SIG-M5 treated with dmso at 0.1 percent for 504 hours (cell line): ENCODE measurements around the gene MSI2.

Experiments used
- DNase-seq: peaks from one replicate; lab custom pipeline; 2025; ENCODE audit not compliant: unreplicated experiment; lab: John Stamatoyannopoulos, UW

The MSI2 gene

DNA sequence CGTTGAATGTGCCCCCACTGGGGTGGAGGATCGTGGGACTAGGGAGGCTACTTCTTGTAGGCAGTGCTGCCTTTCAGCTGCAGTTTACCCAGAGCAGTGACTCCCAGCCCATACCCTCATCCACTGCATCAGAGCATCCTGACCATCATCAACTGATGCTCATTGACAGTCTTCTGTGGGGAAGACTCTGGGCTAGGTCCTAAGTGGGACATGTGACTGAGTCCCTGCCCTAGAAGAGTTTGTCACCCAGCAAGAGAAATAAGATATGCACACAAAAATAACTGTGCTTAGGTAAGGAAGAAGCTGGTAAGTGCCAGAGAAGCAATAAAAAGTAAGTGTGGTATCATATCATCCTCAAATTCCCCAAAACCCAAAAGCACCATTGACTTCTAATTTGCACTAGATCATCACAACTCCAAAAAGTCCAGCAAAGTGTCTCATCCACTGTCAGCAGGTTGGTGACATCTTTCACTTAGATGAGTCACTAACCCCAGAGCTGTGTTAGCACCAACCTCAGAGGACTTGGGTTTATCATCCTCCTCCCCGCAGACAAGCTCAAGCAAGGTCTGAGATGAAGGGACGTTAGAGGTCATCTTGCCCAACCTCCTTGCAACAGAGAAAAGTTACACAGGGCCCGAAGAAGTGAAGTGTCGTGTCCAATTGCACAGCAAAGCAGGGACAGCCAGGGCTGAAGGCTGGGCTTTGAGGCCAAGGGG, 389.8 kb downstream of the MSI2 start:
- DNase-seq = peak; percentile 73

DNA sequence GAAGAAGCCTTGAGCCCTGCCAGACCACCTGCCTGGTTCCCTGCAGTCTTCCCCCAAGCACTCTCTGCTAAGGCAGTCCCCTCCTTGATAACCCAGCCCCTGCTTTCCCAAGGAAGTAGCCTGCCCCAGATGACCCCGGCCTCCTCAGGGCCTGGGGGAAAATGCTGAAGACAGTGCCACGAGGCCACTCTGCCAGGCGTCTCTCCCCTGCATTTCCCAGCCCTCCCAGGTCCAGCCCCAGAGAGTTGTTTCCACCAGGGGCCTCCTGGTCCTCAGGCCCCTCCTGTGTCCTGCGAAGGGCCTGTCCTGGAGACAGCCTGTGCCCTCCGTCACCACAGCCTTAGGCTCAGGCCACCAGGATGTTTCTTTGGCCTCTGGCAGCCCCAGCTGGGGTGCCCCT, 392.4 kb downstream of the MSI2 start:
- DNase-seq = no peak

DNA sequence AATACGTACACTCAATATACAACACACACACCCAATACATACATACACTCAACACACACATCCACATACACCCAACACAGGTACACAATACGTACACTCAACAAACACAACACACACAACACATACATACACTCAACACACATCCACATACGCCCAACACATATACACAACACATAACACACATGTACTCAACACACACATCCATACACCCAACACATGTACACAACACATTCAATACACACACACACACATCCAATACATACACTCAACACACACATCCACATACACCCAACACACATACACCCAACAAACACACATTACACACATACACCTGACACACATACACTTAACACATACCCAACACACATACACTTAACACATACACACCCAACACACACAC, 392.9 kb downstream of the MSI2 start:
- no peak for DNase-seq

DNA sequence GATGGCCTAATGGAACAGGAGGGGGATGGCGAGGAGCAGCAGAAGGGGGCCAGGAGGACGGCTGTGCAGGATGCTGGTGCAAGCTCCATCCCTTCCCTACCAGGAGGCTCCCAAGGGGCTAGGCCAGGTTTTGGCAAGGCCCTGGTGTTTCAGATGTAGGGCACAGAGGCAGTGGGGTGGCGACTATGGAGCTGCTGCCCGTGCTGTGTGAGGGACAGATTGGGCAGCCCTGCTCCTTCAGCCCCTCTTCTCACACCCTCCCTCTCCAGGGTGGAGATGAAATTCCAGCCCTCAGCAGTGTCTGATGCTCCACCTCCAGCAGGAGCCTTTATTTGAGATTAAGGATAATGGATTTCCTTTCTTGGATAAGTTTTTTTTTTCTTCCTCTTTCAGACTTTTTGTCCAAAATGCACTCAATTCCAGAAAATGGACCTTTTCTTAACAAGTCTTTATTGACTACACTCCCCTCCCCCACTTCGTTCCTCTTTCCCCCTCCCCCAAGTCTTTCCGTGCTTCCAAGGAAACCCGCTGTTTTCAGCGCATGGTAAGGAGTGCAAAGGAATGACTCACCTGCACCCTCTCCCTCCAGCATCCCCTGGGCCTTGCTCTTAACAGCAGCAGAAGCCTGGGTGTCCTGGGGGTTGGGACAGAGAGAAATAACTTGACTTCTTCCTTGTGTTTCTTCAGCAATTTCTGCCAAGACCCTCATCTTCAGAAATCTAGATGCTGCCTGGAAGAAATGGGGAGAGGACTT, 393.6 kb downstream of the MSI2 start:
- no peak for DNase-seq

DNA sequence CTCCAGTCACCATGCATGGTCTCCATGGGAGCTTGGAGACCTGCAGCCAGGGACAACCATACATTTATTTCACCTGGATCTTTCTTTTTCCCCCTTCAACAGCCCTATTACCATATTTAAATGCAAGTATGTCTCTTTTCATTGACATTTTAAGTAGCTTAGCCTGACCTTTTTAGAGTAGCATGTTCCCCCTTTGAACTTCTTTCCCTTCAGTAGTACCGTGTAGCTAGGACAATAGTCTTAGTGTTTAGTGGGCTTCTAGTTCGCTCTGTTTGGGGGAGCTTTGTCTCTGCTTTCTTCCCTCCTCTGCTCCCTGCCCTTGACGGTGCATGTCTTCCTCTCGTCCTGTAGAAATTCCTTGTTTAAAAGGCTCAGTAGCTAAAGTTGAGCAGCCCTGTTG, 394.2 kb downstream of the MSI2 start:
- DNase-seq = no peak

DNA sequence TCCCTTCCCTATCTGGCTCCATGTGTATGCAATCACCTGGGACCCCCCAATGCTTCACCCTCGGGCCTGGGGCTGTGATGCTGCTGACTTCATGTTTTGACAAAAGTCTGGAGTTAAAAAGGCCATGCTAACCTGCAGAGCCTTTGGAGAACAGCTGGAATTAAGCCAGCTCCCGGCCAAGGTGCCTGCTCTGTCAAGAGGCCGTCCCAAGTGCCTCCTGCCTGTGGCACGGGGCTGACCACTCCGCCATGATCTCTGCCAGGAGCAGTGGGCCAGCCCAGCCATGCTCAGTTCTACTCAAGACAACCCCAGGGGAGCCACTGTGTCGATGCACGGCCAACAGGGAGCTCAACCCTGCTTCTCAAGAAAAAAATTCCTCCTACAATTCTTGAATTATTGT, 395.1 kb downstream of the MSI2 start:
- no peak for DNase-seq

DNA sequence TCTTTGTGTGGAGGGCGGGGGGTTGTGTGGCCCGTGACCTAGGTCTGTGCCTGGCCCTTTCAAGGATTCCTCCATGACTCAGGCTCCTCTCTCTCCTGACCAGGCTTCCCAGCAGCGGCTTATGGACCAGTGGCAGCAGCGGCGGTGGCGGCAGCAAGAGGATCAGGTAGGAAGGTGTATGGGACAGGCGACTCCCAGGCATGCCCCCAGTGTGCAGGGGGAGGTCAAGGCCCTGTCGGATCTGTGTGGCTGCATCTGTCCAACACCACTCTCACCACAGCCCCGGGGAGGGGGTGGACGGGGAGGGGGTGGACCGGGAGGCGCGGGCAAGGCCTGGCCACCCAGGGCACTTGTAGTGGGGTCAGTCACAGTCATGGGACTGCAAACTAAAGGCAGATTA, 395.7 kb downstream of the MSI2 start:
- DNase-seq = no peak

DNA sequence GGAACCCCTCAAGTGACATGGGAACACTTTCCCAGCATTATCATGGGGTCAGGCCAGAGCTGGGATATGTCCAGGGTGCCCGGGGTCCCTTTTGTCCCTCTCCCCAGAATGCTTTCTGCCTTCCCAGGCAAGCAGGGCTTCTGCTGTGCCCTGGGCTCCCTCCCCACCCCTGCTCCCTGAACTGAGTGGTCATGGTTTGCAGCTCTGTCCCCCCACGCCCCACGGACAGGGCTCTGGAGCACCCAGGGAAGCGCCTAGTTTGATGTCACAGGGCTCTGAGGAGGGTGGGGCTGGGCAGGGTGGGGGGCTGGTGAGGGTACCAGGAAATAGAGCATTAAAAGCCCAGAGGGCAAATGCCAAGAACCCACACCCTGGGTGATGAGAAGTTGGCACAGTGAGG, 396.5 kb downstream of the MSI2 start:
- no peak for DNase-seq

DNA sequence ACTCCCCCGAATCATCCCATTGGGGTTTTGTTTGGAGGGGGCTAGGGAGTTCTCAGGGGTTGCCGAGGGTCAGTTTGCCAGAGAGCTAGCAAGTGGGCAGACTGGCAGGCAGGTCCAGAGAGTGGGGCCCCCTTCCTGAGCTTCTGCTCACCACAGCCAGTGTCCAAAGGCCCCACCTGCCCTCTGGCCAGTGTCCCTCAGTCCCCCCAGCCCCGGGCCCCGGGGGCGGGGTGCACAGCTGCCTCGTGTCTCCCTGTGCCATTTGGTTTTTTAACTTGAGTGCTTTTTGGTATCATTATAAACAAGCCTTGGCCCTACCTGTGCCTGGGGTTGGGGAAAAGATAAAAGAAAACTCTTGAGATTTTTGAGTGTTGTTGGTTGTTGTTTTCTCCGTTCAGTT, 397.0 kb downstream of the MSI2 start:
- DNase-seq = no peak

DNA sequence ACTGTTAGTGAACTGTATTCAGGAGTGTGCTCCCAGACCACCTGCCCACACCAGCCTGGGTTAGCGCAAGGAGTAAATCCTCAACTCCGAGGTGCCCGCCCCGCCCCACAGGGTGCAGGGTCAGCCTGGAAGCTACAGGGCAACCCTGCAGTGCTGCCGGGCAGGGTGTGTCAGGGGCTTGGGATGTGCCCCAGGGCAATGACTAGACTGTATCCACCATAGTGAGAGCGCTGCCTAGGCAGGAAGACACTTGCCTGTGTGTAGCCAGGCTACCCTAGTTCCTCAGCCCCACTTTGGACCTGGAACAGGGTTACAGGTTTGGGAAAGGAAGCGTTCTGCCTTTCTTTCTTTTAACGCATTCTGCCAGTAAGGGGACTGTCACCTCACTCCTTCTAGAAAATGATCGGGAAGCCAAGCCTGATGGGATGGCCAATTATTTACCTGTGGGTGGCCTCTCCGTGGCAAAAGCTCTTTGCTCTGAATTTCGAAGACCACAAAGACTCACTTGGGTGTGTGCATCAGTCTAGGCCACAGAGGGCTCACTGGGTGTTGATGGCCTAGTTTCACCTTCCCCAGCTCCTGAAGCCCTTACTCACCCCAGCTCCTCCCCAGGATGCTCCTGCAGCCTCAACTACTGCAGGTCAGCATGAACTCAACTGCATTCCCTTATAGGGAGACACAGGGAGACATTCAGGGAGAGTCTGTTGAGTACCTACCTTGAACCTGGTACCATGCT, 397.9 kb downstream of the MSI2 start:
- no peak for DNase-seq

DNA sequence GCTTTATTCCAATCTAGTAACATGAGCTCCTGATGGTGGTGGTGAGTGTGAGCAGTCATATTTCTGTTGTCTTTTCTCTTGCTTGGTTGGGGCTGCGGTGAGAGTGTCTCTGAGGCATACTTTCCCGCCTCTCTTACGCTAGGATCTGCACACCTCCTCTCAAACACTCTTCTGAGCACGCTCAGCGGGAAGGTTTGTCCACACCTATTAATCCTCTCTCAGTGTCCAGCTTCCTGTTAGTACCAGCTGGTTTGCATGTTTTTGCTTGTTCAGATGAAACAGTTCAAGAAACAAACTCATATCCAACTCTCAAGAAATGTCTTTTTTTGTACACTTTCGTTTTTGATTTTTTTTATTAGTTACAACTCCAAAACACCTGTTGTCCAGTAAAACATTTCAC, 399.2 kb downstream of the MSI2 start:
- DNase-seq = no peak

DNA sequence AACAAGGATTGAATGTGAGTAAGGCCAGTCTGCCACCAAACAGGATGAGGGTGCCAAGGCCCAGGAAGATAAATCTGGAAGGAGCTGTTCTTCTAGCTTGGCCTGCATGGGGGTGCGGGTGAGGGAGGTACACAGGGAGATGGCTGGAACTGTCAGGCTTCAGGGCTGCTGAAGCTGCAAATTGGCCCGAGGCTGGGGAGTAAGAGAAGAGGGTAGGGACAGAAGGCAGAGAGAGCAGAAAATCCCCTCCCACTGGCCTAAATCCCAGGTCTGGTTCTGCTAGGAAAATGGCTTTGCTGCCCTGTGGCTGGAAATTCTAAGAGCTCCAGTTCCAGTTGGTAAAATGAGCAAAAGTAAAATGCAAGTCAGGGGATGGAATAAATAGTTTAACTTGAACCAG, 400.9 kb downstream of the MSI2 start:
- DNase-seq = no peak

DNA sequence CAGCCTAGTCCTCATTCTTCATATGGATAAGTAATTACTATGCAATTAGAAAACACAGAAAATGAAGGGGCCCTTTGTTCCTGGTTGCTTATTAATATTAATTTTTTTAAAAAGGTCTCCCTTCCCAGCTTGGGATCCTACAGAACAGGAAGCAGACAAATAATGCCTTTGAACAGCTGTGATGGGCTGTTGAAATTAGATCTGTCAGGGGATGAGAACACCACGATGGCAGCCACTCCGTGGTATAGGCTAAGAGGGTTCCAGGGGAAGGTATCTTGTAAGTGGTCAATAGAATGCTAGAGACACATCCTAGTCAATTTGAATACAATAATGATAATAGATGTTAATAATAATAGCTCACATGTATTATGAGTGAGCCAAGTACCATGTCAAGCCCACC, 405.7 kb downstream of the MSI2 start:
- no peak for DNase-seq

DNA sequence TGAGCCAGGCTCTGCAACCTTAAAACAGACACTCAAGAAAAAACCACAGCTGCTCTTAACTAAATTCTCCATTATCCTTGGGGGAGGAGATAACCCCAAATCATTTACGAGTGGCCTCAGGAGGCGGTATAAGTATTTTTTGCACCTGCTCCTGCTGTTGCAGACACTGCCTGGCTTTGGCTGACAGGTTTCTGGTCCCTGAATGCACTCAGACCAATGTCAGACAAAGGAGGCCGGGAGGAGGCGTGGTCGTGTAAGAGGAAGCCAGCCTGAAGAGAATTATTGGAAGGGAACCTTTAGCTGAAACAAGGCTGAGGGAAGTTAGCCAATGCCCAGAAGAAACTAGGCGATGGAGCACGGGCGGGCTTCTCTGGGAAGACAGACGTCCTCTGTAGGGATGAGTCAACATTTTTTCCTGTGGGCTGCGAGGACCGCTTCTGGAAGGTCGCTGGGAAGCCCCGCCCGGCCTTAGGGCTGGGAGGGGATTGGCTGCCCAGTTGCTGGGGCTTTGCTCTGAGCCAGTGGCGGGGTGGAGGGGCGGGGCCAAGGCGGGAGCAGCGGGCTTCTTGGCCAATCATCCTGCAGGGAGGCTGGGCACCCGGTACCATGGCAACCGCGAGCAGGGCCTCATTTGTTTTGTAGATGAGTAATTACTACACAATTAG, 406.5 kb downstream of the MSI2 start:
- DNase-seq = peak; percentile 74

DNA sequence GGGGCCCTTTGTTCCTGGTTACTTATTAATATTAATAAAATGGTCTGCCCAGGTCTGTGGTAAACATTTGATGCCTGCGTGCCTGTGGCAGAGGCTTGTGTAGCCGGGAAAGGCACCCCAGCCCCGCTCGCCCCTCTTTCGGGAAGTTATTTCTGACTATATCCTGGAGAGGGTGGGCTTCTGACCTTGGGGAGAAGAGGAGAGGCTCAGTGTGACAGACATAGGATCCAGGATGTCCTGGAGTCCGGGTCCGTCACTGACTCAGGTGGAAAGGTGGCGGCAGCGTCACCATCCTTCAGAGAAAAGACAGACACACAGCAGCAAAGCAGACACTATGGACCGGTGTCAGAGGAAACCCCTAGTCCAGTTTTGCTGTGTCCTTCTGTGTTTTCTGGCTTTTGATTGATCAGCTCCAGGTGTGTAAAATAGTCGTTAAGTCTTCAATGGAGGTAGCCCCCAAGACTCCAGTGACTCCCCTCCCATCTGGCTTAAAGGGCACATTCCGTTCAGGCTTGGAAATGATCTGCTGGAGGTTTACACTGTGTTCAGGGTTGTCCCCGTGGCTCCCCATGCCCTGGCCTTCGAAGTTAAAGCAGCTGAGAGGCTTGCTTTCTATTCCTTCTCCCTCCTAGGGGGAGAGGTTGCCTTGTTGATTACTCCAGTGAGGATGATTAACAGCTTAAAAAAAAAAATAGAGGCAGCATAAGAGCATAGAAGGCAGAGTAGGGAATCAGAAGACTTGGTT, 407.2 kb downstream of the MSI2 start:
- no peak for DNase-seq

DNA sequence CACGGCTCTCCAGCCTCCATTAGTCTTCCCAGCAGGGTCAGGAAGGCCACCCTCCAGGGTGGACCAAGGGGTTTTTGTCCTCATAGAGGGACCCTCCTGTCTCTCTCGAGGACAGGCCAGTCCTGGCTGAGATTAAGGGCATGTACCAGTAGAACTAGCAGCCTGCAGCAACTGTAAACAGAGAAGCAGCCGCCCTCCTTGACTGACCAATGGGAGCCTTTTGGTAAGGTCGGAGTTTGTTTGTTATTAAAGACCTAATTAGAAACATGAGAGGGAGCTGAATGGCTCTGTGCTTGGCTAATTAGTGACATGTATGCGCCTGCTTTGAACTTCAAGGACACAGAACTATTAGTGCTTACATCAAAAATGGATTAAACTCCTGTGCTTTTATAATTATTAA, 408.8 kb downstream of the MSI2 start:
- no peak for DNase-seq

DNA sequence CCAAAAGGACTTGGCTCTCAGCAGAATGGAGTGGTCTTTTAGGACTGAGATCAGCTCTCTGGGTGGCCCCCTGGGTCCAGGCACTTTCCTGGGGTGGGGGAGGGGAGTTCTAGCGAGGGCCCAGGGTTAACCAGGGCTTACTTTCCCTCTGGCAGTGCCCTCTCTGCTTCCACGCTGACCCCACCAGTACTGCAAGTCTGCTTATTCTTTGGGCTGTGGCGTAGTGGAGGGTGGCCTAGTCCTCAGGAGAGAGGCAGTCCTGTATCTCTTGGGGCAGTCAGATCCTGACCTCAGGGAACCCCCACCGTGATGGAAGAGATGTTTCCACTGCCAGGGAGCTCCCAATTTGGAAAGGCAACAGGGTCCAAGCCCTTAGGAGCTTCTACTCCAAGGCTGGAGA, 409.4 kb downstream of the MSI2 start:
- no peak for DNase-seq

DNA sequence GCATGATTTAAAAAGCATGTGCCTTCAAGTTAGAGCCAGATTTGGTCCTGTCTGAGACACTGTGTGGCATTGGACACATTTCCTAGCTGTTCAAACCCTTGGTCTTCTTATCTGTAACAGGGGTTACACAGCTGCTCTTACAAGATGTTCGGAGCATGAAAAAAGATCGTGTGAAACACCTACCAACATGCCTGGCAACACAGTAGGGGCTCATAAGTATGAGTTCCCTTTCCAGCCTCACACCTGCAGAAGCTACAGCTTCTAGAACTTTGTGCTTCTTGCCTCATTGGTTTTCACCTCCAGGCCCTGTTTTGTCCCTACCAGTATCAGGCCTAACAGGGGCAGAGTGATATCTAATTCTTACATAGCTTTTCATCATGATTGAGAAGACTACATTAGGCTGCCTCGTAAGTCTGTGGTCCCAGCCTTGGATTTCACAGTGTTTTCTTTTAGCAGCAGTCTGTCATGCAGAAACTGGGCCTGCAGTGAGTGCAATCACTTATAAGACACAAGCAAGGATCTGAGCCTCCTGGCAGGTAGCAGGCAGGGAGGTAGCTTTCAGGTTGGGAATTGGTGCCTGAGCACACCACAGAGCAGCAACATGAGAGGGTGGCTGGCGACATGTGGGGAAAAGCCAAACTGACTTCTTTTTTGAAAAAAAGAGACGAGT, 410.0 kb downstream of the MSI2 start:
- DNase-seq = no peak

DNA sequence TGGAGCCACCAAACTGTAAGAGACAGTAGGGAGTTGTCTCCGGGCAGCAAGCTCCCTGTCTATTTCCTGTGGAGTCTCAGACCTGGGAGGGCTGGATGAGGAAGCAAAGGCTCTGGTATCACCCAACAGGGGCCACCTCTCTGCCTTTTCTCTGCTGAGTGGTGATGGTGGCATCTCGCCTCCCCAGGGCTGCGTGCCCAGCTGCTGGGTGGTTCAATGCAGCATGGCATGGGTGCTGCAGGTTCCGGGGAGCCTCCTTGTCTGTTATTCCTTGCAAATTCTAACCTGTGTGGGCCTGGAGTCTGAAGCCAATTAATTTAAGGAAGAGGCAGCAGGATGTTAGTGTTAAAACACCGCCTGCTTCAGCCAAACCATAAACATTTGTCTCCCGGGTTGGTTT, 410.6 kb downstream of the MSI2 start:
- DNase-seq = no peak

DNA sequence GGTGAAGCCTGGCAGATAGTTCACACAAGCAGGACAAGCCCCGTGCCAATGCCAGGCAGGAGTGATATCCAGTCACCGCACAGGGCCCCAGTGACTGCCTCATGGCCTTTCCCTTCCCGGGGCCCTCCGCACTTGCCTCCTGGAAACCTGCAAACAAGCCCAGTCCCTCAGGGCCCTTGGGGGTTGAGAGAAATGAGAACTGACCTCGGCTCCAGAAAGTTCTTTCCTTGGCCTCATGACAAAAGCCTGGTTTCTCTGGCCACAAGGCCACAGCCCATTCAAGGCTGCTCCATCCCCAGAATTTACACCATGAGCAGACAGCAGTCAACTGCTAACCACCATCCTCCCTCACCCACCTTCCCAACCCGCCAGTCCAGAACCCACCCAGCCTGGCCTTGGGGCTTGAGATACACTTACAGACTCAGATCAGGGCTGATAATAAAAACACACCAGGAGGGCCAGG, 411.2 kb downstream of the MSI2 start:
- DNase-seq = no peak
